Stimulated activated CD8-positive, alpha-beta memory T cell treated with anti-CD3 and anti-CD28 coated beads, Interleukin-15, amount 100 ng/mL, for 24 hours (primary cell): ENCODE measurements around the gene RPTOR.
"Not testable (repeated sequence)": the region's sequence is repeated elsewhere in the genome, so short reads cannot be mapped to it uniquely, and the experiment has no call there.

Source experiments
- DNase-seq: peaks from one replicate; pipeline ENCODE4 v3.0.0-alpha.2; 2020; ENCODE audit warnings: low read depth

Gene RPTOR

DNA sequence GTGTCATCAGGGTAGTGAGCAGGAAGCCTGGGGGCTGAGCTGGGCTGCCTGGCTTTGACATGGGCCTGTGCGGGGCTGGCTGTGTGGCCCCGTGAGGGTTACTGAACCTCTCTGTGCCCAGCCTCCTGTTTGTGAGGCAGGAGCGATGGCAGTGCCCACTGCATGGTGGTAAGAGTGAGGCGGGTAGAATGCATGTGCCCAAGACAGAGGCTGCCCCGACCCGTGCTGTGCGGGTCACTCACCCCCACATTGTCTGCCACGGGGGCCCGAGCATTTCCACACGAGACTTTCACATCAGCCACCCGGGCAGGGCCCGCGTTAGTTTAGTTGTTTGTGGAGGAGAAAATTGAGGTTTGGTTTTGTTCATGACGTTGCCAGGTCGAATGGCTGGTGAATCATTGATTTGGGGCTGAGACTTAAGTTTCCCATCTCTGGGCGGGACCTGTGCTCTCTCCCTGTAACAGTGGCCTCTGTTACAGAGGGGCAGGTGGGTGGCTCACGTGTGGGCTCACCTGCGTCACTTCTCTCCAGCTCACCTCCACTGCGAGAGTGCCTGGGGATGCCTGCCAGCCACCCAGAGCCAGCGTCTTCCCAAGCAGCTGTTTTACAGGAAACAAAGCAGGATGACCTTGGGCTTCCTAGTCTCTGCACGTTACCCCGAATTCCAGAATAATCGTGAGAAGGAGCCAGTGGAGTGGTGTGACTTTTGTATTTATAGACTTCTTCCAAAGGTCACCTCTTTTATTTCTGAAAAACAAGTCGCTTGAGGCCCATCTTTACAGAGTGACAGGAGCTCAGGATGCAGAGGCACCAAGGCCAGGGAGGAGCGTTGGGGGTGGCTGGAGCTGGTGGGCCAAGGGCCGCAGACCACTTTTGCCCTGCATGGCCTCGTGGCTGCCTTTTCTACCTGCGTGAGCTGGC lies 150.6 kb downstream of the RPTOR start:
- DNase-seq: no peak

DNA sequence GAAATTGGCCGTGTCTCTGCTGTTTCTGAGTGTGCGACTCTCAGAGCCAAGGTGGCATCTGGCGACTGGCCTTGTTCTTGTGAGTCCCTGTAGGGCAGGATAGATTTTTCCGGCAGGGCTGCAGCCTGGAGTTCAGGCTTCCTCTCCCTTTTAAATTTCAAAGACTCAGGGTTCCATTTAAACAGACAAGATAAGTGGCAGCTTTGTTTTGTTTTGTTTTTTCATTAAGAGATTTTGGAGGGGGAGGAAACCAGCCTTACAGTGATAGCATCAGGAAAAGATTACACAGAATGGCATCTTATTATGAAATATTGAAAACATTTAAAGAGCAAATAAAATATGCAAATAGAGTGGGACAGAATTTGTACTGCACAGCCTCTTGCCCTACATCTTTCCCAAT lies 151.3 kb downstream of the RPTOR start:
- no peak for DNase-seq

- no peak for DNase-seq
These were observed 151.8 kb downstream of the RPTOR start for GRCh38 chr17:80696456-80696855.

DNA sequence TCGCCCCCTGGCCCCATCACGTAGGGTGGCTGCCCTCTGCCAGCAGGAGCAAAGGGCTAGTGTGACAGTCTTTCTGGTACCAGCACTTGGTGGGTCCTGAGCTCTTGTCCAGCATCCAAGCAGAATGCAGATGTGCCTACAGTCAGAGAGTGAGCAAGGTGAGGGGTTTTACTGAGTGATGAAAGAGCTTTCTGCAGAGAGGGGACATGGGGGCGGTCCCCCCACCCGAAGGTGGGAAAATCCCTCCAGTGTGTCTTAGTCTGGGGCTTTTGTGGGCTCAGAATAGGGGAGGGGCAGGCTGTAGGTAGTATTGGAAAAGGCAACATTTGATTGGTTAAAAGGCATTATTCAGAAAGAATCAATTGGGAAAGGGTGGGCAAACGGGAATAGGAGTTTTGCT lies 152.3 kb downstream of the RPTOR start:
- DNase-seq: no peak

- no peak for DNase-seq
These were observed 153.7 kb downstream of the RPTOR start for GRCh38 chr17:80698297-80698696.

GRCh38 chr17:80699205-80699604 lies 154.6 kb downstream of the RPTOR start:
- DNase-seq: not testable (repeated sequence)

- DNase-seq: no peak
These were observed 157.1 kb downstream of the RPTOR start for GRCh38 chr17:80701730-80702129.

DNA sequence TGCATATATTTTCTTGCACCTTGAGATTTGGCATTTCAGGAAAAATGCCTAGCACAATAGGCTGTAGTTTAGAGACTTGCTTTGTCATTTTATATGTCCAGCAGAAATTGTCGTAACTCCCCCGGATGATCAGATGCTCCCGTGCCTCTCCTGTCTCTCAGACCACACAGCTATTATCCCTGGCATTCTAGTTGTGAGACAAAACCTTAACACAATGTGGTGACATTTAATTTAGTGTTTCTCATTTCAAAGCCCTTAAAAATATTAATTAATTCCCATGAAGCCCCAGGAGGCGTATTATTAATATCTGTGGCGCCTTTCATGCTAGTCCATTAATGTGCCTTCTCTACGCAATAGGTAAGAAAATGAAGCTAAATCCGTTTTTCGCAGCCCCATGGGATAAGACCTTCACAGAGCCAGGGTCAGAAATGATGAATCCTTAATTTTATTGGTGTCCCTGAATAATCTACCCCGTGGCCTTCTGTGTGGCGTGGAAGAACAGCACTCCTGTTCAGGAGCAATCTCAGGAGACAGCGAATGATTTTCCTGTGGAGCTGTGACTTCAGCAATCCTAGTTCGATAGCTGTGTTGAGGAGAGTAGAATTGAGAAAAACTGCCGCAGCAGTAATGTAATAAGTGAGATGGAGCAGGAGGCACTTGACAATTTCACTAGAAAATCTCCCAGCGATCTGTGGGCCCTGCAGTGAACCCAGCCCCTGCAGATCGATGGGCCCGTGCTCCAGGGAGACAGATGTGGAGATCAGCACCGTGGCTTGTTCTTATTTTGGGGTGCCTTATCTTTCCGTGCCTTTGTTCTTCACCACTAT lies 157.9 kb downstream of the RPTOR start:
- no peak for DNase-seq

GRCh38 chr17:80703142-80703478 lies 158.5 kb downstream of the RPTOR start:
- no peak for DNase-seq

- DNase-seq: no peak
These were observed 159.8 kb downstream of the RPTOR start for GRCh38 chr17:80704381-80704819.

- no peak for DNase-seq
These were observed 160.3 kb downstream of the RPTOR start for GRCh38 chr17:80704894-80705293.

DNA sequence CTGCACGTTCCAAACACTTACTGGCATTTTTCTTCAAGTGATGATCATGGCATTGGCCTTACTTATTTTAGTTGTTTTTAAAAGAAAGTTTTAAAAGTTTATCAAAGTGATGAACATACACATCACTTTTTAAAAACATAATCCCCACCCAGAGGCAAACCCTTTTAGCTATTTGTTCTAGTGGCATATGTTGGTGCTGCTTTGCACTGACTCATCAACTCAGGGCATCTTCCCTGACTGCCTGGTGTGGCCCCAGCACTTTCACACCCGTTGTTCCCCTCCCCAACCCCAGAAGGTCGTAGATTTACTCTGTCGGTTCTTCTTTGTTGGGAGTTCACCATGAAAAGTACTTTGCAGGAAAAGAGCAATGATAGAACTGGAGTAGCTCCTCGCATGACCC lies 161.3 kb downstream of the RPTOR start:
- no peak for DNase-seq

GRCh38 chr17:80706463-80706867 lies 161.8 kb downstream of the RPTOR start:
- DNase-seq: no peak

- DNase-seq: no peak
These were observed 163.8 kb downstream of the RPTOR start for GRCh38 chr17:80708480-80708879.

- DNase-seq: no peak
These were observed 164.6 kb downstream of the RPTOR start for GRCh38 chr17:80709090-80709695.

- no peak for DNase-seq
These were observed 166.2 kb downstream of the RPTOR start for GRCh38 chr17:80710714-80711302.

- no peak for DNase-seq
These were observed 167.5 kb downstream of the RPTOR start for GRCh38 chr17:80712089-80712488.

GRCh38 chr17:80712606-80713005 lies 168.0 kb downstream of the RPTOR start:
- no peak for DNase-seq

DNA sequence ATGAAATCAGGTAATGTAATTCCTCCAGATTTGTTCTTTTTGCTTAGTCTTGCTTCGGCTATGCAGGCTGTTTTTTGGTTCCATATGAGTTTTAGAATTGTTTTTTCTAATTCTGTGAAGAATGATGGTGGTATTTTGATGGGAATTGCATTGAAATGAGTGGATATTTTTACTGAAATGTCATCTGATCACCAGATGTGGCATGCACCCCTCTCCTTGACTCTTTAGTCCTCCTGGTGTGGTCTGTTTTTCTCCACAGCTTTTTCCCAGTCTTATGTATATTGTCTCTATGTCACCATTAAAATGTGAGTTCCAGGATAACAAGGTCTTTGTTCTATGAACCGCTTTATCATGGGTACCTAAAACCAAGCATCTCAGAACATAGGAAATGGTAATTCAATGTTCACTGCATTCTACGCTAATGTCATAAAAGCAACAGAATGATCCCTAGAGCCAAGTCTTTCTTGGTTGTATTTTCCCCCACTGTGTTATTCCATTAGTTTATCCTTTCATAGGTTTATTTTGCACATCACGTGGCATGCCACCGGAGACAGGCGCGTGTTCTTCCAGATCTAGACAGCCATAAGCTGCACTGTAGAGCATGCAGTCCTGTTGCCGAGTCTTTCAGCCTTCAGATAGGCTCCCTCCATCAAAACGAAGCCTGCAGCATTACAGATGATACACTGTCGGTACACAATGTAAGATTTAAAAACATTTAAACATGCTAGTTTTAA lies 172.5 kb downstream of the RPTOR start:
- DNase-seq: no peak

- DNase-seq: no peak
These were observed 173.1 kb downstream of the RPTOR start for GRCh38 chr17:80717720-80718083.

GRCh38 chr17:80718428-80718827 lies 173.8 kb downstream of the RPTOR start:
- no peak for DNase-seq

DNA sequence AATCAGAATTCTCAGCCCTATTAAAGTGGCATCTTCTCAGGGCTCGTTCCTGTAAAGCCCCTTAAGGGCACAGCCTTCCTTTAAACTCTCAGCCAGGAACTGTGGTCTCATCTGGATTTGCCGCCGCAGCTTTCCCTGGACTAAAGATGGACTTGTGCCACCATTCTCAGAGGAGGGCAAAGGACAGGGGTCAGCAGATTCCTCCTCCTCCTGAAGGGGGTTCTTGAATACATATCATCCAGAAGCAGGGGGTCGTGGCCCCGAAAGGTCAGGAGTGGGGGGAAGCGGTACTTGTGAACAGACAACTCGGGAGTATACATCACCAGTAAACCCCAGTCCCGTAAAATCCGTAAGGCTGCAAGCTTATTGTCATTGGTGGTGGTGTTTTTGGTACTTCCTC lies 174.8 kb downstream of the RPTOR start:
- no peak for DNase-seq
